NCI-H1105 treated with DMSO at 0.1 percent for 48 hours (cell line): ENCODE data around the gene RBBP8NL.

Experiments used
- DNase-seq: peaks from one replicate; lab custom pipeline; 2025; lab: John Stamatoyannopoulos, UW

The RBBP8NL gene

DNA sequence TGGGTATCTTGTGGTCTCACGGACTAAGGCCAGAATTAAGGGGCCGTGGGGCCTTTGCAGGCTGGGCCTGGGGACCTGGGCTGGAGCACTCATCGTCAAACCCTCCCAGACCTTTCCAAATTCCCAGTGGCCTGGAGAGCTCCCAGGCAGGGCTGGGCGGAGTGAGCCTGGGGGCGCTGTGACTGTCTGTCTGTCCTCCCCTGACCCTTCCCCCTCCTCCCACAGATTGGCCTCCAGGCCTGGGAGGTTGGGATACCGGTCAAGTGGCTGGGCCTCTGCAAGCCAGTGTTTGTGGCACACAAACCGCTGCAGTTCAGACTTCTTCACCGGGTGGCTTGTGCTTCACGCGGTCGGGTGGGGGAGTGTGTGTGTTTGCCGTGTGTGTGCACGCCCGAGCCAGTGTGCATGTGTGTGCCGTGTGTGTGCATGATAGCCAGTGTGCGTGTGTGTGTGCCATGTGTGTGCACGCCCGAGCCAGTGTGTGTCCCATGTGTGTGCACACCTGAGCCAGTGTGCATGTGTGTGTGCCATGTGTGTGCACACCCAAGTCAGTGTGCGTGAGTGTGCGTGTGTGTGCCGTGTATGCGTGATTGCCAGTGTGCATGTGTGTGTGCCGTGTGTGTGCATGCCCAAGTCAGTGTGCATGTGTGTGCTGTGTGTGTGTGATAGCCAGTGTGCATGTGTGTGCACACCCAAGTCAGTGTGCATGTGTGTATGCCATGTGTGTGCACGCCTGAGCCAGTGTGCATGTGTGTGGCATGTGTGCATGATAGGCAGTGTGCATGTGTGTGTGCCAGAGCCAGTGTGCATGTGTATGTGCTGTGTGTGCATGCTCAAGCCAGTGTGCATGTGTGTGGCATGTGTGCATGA is 6.3 kb downstream of the RBBP8NL start:
- DNase-seq, result no peak

DNA sequence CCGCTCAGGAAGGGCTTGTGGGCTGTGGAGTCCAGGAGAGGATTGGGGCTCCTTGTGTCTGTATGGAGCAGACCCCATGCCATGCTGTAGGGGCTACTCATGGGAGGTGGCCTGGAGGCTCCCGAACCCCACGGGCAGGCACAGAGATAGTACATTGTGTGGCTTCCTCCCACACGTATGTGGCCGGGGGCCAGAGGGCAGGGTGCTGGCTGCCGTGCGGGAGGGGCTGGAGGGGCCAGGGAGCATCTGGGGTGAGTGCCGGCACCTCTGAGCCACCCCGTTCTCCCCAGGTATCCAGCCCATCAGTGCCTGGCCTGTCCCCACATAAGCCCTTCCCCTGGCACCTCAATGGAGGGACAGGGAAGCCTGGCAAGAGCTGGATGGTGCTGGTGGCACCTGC is 7.6 kb downstream of the RBBP8NL start:
- DNase-seq, result no peak

DNA sequence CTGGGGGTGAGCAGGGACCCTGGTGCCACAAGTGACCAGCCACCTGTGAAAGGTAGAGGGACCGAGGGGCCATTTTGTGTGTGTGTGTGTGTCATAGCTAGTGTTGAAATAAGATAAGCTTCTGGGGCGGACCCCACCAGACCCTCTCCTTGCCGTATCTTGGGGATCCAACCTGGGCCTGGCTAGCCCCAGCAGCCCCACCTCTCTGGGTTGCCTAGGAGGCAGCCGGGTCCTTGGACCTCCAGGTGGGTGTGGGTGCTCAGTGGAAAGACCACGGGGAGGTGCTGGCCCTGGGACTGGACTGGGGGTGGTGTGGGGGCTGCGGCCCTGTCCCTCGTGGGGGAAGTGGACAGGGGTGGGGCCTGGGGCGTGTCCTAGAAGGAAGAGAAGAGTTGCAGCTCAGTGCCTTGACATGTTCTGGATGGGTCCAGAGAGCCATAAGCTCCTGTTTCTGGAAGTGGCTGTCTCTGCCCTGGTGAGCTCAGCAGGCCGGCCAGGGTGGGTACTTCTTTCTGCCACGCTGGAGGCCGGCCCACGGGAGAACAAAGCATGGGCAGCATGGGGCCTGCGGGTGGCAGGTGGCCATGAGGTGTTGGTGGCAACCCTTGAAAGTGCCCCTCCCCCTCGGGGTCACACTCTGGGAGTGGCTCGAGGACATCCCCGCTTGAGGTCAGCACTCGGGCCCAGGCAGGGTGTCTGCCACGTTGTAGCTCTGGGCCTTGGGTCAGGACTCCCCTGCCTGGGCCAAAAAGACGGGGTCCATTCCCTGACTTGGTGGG is 8.4 kb downstream of the RBBP8NL start:
- no peak for DNase-seq

DNA sequence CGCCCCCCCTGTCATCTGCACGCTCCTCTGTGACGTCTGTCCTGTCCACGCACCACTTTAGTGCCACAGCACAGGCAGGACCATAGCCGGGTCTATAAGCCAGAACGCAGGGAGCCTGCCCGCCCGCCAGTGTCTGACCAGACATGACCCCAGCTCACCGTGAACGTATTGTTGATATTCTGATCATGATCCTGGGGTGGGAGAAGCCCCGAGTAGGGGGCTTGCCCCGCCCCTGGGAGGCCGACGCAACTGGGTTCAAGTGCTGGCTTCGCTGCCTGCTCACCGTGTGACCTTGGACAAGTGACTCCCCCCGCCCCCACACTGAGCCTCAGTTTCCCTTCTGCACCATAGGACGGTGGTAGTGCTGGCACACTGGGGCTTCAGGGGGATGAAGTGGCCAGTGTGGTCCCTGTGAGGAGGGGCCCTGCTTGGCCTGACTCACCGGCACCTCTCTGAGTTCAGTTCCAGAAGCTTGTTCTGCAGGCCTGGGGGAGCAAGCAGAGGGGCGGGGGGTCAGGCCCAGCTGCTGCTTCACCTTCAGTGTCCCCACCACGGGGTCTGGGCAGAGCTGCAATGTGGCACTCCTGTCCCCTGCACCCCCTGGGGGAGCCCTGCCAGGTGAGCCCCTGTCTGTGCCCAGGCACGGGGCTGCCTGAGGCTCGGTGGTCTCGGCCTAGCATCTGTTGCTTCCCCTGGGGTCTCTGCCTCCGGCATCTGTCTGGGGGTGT is 9.2 kb downstream of the RBBP8NL start:
- DNase-seq, result no peak

DNA sequence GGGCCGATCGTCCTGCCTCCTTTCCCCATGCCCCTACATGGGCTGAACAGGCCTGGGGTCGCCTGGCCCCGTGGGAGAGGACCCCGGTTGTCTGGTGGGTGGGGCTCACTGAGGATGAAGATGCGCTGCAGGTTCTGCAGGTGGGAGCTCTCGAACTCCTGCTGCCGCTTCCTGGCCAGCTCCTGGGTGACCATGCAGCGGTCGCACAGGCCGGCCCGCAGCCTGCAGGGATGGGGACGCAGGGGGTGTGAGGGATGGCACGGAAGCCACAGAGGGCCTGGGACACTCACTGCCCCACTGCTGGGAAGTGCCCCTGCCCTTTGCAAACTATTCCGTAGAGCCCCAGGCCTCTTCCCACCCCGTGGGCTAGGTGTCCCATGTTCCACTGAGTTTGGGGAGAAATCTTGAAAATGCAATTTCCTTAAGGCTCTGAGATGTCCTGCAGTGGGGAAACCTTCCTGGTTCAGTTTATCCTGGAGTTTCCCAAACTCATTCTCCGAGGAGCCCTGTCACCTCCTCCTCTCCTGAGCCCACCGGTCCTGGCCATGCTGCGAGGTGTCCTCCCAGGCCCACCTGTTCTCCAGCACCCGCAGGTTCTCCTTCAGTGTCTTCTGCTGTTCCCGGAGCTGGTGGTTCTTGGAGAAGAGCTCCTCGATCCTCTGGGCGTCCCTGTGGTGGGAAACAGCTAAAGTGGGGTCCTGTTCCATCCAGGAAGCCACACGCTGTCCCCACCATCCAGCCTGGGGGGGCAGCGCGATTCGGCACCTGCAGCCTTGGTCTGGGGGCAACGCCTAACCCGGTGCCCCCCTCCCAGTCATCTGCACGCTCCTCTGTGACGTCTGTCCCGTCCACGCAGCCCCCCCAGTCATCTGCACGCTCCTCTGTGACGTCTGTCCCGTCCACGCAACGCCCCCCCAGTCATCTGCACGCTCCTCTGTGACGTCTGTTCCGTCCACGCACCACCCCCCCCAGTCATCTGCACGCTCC is 10.4 kb downstream of the RBBP8NL start:
- DNase-seq, result no peak

DNA sequence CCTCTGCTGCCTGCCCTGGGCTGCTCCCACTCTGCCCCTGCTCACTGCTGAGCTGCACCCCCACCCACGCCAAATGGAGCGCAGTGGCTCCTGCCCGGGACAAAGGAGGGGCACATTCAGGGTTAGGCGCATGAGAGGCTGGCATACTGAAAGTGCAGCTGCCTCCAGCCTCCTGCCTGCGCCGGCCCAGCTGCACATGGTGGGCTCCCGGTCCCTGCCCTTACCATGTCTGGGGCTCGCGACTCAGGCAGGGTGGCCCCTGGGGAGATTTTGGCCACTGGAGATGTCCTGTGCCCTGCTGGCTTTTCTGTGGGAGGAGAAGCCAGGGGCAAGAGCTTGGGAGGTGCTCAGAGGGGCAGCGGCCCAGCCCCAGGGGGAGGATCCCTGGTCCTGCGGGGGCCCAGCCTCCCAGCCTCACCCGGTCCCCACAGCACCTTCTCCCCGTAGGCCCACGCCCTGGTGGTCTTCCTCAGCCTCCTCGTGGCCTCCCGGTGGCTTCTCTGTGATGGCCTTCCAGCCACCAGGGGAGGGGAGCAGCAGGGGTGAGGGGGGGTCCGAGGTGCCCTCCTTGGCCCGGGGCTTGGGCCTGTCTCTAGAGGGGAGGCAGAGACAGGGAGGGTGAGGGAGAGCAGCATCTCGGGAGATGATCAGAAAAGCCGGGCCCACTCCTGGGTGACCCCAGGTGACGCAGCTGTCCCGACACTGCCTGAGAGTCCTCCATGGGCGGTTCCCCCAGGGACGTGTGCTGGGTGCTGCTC is 11.8 kb downstream of the RBBP8NL start:
- DNase-seq, result no peak

DNA sequence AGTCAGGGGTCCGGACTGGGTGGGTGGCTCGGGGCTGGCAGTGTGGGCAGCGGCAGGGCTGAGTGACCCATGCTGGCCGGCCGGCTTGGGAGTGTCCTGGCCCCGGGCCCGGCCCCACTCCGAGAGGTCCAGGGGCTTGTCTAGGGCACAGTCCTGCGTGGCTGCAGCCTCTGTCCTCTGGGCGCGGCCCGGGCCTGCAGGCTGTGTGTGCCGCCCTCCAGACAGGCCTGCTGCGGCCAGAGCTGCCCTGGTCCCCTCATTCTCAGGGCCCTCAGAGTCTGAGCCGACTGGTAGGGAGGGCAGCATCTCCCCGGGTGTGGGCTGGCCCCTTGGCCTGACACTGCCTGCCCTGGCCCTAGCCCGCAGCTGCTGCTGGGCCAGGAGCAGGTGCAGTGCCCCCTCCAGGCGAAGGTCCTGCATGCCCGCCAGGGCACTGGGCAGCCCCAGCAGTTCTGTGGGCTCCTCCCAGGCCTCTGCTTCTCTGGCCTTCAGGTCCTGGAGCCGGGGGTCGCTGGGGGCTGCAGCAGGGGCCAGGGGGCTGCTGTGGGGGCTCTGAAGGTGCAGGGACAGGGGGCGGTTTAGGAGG is 13.3 kb downstream of the RBBP8NL start:
- DNase-seq, result no peak

DNA sequence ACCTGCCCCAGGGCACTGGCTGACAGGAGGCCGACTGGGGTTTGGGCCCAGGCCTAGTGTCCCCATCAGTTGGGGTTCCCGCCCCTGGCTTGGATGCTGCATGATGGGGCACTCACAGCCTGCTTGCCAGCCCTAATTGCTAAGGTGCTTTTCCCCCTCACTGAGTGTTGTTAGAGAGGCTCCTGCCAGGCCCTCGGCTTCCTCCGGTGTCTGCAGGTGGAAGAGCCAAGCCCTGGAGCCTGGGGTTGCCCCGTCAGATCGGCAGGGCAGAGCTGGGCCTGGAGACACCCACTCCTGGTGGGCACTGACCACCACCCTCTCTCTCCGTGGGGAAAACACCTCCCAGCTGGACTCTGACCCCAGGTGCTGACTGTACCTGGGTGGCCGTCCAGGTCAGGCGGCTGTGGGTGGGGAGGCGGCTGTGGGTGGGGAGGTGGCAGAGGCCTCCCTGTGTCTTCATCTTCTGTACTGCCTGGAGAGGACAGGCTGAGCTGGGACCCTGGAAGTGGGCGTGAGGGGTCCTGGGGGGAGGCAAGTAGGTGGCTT is 14.2 kb downstream of the RBBP8NL start:
- DNase-seq, result no peak

DNA sequence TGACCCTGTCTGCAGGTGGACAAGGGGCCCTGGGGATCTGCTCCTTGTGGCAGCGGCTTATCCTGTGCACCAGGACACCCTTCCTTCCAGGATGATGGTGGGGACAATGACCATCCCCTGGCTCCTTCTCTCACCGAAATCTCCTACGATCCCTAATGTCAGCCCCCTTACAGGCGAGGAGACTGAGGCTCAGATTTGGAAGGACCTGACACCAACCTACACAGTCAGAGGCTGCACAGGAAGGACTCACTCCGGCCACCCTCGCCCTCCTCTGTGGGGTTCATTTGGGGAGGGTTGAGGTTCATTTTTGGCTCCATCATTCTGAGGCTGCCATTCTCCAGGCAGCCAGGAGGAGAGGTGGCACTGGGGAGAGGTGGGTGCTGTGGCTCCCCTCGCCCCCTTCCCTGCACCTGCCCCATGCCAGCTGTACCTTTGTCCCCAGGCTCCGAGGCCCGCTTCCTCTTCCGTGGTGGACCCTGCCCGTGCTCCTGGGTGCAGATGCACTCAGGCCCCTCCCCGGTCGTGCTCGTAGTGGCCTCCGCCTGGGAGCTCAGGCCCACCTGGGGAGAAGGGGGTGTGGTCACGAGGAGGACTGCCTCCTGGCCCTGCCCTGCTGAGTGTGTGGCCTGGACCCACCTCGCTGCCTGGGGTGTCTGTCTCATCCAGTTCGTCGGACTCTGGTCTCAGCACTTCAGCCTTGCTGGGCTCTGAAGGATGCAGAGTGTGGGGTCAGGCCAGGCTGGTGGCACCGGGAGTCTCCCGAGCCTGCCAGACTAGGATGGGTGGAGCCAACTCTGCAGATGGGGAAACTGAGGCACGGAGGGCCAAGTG is 14.9 kb downstream of the RBBP8NL start:
- no peak for DNase-seq

DNA sequence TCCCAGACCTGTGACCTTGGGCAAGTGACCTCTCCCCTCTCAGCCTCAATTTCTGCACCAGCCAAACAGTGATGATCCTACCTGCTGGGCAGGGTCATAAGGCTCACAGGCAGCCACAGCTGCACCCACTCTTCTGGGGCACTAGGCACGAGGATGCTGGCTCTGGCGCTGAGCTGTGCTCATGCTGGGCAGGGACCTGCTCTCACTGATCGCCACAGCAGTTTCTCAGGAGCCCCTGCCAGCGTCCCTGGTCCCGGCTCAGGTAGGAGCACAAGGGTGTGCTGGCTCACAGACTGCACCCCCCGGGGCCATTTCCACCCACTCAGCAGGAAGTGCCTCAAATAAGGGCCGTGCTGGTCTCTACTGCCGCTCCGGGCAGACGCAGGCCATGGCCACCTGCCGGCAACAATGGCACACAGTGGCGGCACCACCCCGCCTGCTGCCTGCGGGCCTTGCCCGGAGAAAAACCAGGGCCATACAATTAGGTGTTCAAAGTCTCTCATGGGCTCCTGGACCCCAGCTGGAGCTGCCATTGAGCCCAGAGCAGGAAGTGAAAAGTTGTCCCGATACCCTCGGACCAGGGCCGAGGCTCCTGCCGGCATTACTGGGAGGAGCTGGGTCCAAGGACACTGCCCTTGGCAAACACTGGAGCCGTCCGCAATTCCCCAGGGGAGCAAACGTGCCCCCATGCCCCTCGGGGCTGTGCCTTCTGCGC is 15.7 kb downstream of the RBBP8NL start:
- DNase-seq, result no peak

DNA sequence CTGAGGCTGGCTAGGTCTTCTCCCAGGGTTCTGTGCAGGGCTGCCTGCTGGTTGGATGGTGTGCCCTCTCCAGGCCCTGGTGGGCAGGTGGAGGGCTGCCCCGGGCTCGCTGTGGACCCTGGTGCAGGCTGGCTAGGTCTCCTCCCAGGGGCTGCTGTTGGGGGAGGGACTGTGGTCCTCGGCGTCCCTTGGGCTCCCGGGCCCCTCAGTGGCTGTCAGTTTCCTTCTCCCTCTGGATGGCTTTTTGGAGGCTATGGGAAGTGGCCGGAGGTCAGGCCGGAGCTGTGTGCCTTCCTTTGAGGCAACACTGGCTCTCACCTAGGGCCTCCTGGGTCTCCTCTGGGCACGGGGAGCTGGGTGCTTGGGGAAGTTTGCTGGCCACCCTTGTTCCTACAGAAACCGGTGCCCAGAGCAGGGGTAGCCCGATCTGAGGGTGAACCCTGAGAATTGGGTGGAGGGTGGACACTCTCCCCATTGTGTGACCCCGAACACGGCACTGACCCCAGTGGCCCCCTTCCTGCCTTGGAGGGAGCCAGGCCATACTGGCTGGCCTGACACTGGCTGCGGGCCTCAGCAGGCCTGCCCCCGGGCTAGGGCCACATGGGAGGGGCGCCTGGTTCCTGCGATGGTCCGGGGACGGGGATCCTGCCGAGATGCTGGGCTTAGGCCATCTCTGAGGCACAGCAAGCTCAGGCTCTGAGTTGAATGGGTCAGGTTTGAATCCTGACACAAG is 16.4 kb downstream of the RBBP8NL start:
- DNase-seq, result no peak

DNA sequence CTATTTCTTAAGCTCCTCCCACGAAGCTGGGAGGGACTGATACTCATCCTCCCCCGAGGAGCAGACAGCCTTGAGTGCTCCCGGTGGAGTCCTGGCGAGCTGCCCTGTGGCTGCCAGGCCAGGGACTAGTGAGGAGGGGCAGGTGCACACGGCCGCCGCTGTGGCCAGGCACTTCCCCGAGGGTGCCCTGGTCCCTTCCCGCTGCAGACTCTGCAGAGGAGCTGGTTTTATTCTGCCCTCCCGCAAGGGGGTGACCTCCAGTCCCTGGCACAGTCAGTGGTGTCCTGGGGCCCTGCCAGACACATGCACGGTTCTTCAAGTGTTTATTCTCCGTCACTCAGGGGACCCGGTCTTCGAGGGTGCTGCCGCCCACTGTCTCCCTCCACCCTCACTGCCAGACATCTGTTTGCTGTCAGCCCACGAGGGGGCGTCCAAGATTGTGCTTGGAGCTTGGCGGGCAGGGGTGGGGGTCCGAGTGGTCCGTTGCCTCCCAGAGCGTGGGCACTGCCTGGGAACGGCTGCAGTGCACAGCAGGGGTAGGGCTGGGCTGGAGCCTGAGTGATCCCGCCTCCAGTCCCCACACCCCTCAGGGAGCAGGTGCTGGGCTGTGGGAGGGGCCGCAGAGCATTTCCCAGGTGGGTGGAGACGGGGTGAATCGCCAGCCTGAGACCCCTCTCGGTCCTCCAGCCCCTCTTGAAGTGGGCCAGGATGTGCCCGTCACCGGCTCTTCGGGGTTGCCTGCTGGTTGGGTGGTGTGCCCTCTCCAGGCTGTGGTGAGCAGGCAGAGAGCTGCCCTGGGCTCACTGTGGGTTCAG is 17.2 kb downstream of the RBBP8NL start:
- peak; percentile 86 for DNase-seq

DNA sequence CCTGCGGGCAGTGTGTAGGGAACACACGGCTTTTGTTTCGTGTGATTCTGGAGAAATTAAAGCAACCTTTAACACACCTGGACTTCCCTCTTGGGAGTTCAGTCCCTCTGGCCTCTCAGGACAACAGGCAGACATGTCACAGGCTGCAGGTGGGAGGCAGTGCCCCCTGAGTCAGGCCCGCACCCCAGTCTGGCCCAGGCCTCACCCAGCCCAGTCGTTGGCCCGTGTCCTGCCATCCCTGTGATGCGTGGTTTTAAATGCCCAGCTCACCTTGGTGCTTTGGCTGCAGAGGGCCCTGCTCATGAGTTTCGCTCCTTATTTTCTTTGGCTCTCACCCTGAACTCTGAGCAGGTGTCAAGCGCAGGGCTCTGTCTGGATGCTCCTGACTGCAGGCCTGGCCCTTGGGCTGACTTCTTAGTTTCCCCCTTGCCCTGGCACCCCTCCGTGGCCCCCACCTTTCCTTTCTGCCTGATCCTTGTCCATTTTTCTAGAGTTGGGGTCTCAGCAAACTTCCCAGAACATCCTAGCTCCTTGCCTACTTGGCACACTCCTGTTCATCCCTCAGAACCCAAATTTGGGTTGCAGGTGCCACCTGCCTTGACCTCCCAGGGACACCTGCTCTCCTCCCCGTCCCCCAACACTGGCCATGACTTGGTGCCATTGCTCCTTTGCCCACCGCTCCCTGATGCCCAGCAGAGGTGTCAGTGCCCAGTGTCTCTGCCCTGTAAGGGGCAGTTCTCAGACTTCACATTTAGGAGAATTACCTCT is 18.1 kb downstream of the RBBP8NL start:
- no peak for DNase-seq

DNA sequence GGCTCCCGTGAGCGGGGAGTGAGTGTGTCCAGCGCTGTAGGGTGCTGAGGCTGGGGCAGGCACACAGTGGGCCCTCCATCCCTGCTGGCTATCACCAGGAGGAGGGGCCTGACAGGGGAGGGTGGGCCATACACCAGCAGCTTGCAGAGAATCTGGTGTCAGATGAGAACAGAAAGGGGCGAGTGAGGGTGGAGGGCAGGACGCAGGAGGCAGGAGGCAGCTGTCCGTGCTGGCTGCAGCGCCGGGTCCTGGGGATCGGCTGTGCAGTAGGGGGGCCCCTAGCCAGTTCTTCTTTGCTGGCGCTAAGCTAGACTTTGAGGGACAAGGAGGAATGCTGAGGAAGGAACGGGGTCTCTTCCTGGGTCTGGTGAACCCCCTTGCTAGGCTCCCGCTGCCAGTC is 18.7 kb downstream of the RBBP8NL start:
- no peak for DNase-seq

DNA sequence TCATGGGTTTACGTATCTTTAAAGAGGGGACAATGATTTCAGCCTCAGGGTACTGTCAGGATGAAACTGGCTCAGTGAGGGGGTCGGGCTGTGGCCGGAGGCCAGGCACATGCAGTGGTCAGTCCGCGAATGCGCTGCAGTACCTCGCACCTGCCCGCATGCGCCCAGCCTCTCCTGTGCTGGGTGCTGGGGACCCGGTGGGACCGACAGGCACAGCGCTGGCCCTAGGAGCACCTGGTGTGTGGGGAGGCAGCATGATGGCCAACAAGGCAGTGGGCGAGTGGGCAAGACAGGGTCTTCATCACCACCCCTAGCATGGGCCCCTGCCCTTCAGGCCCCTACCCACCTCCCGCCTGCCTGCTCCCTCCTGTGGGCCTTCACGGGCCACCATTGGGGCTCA is 19.3 kb downstream of the RBBP8NL start:
- DNase-seq, result no peak
